ENCODE results near the gene TPRG1L. TPM values are rescaled to one million over a fixed set of nuclear protein-coding genes. Genes with fewer than 3 reads are reported as not detected.

TPRG1L gene
- total RNA-seq, 1 experiment from 2014 or later: 24.0 TPM

DNA sequence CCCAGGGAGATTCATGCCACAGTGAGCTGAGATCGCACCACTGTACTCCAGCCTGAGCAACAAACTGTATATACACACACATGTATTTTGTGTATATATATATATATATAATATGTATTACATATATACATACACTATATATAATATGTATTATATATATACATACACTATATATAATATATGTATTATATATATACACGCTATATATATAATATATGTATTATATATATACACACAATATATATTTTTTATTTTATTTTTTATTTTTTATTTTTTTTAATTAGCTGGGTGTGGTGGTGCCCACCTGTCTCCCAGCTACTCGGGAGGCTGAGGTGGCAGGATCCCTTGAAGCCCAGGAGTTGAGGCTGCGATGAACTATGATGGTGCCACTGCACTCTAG, 36.8 kb downstream of the TPRG1L start:
- Mint-ChIP-seq H3K27me3 (ENCODE audit: low read depth) (peaks cover 53% of the 10 kb centered on the region), H3K27ac (no peak overlapping the region), H3K4me3 (no peak overlapping the region), H3K9me3 (no peaks in the 10 kb centered on the region), H3K36me3 (ENCODE audit: insufficient read depth in 1 of 3, low read depth in 3 of 3) (no peaks in the 10 kb centered on the region), H3K4me1 (peaks cover 14 to 29% of the 10 kb centered on the region in 2 experiments)
- H2AFZ ChIP-seq (ENCODE audit: low read length): no peak overlapping the region
- H3K79me2 ChIP-seq (ENCODE audit: insufficient read depth, low read length): no peaks in the 10 kb centered on the region
- no peak overlapping the region for H4K8ac ChIP-seq (replicated peaks; ENCODE audit: insufficient read length, low read depth, low read length)
- TF ChIP-seq, protein P1, sequence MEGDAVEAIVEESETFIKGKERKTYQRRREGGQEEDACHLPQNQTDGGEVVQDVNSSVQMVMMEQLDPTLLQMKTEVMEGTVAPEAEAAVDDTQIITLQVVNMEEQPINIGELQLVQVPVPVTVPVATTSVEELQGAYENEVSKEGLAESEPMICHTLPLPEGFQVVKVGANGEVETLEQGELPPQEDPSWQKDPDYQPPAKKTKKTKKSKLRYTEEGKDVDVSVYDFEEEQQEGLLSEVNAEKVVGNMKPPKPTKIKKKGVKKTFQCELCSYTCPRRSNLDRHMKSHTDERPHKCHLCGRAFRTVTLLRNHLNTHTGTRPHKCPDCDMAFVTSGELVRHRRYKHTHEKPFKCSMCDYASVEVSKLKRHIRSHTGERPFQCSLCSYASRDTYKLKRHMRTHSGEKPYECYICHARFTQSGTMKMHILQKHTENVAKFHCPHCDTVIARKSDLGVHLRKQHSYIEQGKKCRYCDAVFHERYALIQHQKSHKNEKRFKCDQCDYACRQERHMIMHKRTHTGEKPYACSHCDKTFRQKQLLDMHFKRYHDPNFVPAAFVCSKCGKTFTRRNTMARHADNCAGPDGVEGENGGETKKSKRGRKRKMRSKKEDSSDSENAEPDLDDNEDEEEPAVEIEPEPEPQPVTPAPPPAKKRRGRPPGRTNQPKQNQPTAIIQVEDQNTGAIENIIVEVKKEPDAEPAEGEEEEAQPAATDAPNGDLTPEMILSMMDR (conservative IDR thresholded peaks at IDR 0.05): no peak
- no peak overlapping the region for H2BK20ac ChIP-seq (ENCODE audit: low read depth, low read length, poor library complexity, severe bottlenecking)
- H3K9me3 ChIP-seq (ENCODE audit: control insufficient read depth, low read depth, low read length): no peaks in the 10 kb centered on the region
- H3T11ph ChIP-seq (ENCODE audit: low read length): no peak overlapping the region
- H2BK5ac ChIP-seq (ENCODE audit: insufficient read length, low read length): no peak overlapping the region
- H3K4me2 ChIP-seq (ENCODE audit: insufficient read depth, insufficient read length, low read length): no peak overlapping the region
- no peaks in the 10 kb centered on the region; the same call in 1 of the 2 replicates for H3K27me3 ChIP-seq (ENCODE audit: insufficient read depth, low read length)
- no peak overlapping the region for H2AK5ac ChIP-seq (ENCODE audit: insufficient read length, low read length)
- no peak overlapping the region for H2BK12ac ChIP-seq (ENCODE audit: insufficient read length, low read depth, low read length)
- no peaks in the 10 kb centered on the region for H3K79me1 ChIP-seq (ENCODE audit: insufficient read depth, low read depth, low read length, poor library complexity, severe bottlenecking)
- H3K4ac ChIP-seq (ENCODE audit: low read depth, low read length): no peak overlapping the region
- H2BK120ac ChIP-seq (ENCODE audit: low read depth, low read length, poor library complexity, severe bottlenecking): no peak overlapping the region
- H4K5ac ChIP-seq (ENCODE audit: insufficient read length, low read depth, low read length): no peak overlapping the region
- H3K9ac ChIP-seq (ENCODE audit: extremely low read depth, insufficient read length, low read length): no peak overlapping the region
- no peak overlapping the region for H3K27ac ChIP-seq (ENCODE audit: insufficient read length, low read depth, low read length)
- H3K23me2 ChIP-seq (ENCODE audit: insufficient read length, low read depth, low read length, poor library complexity, severe bottlenecking): no peaks in the 10 kb centered on the region
- no peaks in the 10 kb centered on the region for H4K20me1 ChIP-seq (ENCODE audit: control insufficient read depth, insufficient read depth, insufficient read length)
- no CpG with 5 or more reads among the region's 4 CpGs for WGBS (ENCODE audit: extremely low coverage, insufficient read length, low lambda C conversion rate)
- no peak overlapping the region for H2BK15ac ChIP-seq (ENCODE audit: low read depth, low read length)
- no peak overlapping the region for H3K56ac ChIP-seq (ENCODE audit: insufficient read length, low read depth, low read length)
- no peak for DNase-seq
- no peak overlapping the region for H4K91ac ChIP-seq (ENCODE audit: insufficient read length, low read depth, low read length)
- H3K18ac ChIP-seq (ENCODE audit: insufficient read length, low read depth, low read length): no peak overlapping the region
- no peaks in the 10 kb centered on the region for H3K4me1 ChIP-seq (ENCODE audit: insufficient read depth, low read length)
- H3K14ac ChIP-seq (ENCODE audit: insufficient read depth, low read length): no peak overlapping the region
- H3K23ac ChIP-seq (ENCODE audit: insufficient read length, low read depth, low read length): no peak overlapping the region

Data from H9 (cell line).